Caco-2 (cell line): ENCODE results near the gene RNF113A. TPM values are rescaled to one million over a fixed set of nuclear protein-coding genes. Genes with fewer than 3 reads are reported as not detected.

Experiments used
- BruUV-seq: library from RNA; stranded (reverse); fragments of 400-500 nt; replicated peaks from 2 replicates; lab custom pipeline; 2021; lab: Mats Ljungman, UMichigan
- CTCF ChIA-PET: fragments of 300-600 bp; sonication (Branson Sonifier 250); formaldehyde crosslinking; loops from one replicate; lab custom pipeline; 2022; ENCODE audit warnings: antibody characterized with exemption; lab: Charles Lee
- POLR2A ChIA-PET: fragments of 300-600 bp; sonication (Branson Sonifier 250); formaldehyde crosslinking; loops from one replicate; lab custom pipeline; 2022; ENCODE audit warnings: antibody characterized with exemption; lab: Charles Lee
- DNase-seq, 2 experiments: peaks; one replicate each; pipeline versions ENCODE4 v3.0.0 to v3.0.0-alpha.2; 2020 to 2022
- H3K27me3 ChIP-seq: replicated peaks from 2 replicates; pipeline ENCODE4 v1.6.0; 2011; ENCODE audit warnings: low read length; ENCODE audit not compliant: control insufficient read depth, insufficient read depth
- H3K36me3 ChIP-seq: 2 replicates; pipeline ENCODE4 v1.5.1; 2011; ENCODE audit warnings: low read length; ENCODE audit not compliant: control insufficient read depth, insufficient read depth
- H3K4me1 ChIP-seq: fragments of 250-450 bp; sonication (Bioruptor Pico); 2 replicates; pipeline ENCODE4 v1.5.1; 2020; ENCODE audit warnings: mild to moderate bottlenecking
- H3K4me3 ChIP-seq: 2 replicates; pipeline ENCODE4 v1.5.1; 2011; ENCODE audit warnings: low read depth, mild to moderate bottlenecking, control low read depth, low read length
- H3K9me3 ChIP-seq: fragments of 250-450 bp; sonication (Bioruptor Pico); 2 replicates; pipeline ENCODE4 v1.5.1; 2020; ENCODE audit warnings: mild to moderate bottlenecking, moderate library complexity
- H3K27ac Mint-ChIP-seq: one replicate; pipeline ENCODE4 v1.8.0; 2022; ENCODE audit warnings: mixed read lengths; ENCODE audit not compliant: unreplicated experiment
- H3K27me3 Mint-ChIP-seq: one replicate; pipeline ENCODE4 v1.8.0; 2022; ENCODE audit warnings: mixed read lengths; ENCODE audit not compliant: insufficient read depth, unreplicated experiment
- H3K36me3 Mint-ChIP-seq: one replicate; pipeline ENCODE4 v1.8.0; 2022; ENCODE audit warnings: mild to moderate bottlenecking, mixed read lengths; ENCODE audit not compliant: insufficient read depth, unreplicated experiment
- H3K4me1 Mint-ChIP-seq: one replicate; pipeline ENCODE4 v1.8.0; 2022; ENCODE audit warnings: low read depth, mixed read lengths; ENCODE audit not compliant: unreplicated experiment
- H3K4me3 Mint-ChIP-seq: one replicate; pipeline ENCODE4 v1.8.0; 2022; ENCODE audit warnings: mild to moderate bottlenecking, moderate library complexity, mixed read lengths; ENCODE audit not compliant: unreplicated experiment
- H3K9me3 Mint-ChIP-seq: one replicate; pipeline ENCODE4 v1.8.0; 2022; ENCODE audit warnings: mixed read lengths; ENCODE audit not compliant: unreplicated experiment
- intact Hi-C: fragments of 100-400 bp; cut with micrococcal nuclease; formaldehyde crosslinking; loops from one replicate; pipeline ENCODE4 v1.10.0; 2022; ENCODE audit not compliant: unreplicated experiment
- total RNA-seq: library from RNA; stranded (reverse); gene quantifications from 2 replicates; pipeline ENCODE4 v1.2.3, GENCODE V29; 2022
- TF ChIP-seq, protein P1 (sequence below), 2 experiments: fragments of 200-600 bp in 1 of 2; IDR thresholded peaks; 1 replicate in 1 of 2; 2 replicates in 1 of 2; pipeline versions ENCODE4 v1.5.1 to v1.8.0; 2011 to 2022; ENCODE audit warnings: antibody characterized with exemption in 1 of 2, control low read depth in 1 of 2, inconsistent platforms in 1 of 2, low read depth in 1 of 2, low read length in 1 of 2, mild to moderate bottlenecking in 1 of 2, moderate library complexity in 1 of 2; ENCODE audit not compliant: insufficient read depth in 1 of 2, severe bottlenecking in 1 of 2, unreplicated experiment in 1 of 2

Gene RNF113A
- total RNA-seq, 1 experiment from 2014 or later = 12.7 TPM

GRCh38 chrX:119887721-119888425, 16.3 kb upstream of the RNF113A start:
- Mint-ChIP-seq H3K36me3 (no peaks in the 10 kb centered on the region), H3K4me3 (peak overlapping the region; percentile 66), H3K9me3 (no peaks in the 10 kb centered on the region), H3K4me1 (no peaks in the 10 kb centered on the region), H3K27me3 (no peaks in the 10 kb centered on the region), H3K27ac (no peak overlapping the region)
- CTCF ChIA-PET = interaction anchor here (0.6 to 1.5 kb wide), 8 partner anchors 9 to 99 kb away, joined by 3 to 8 read pairs (median 4); partner anchors contain the start of genes RNF113A, RPL39 and UPF3B
- POLR2A ChIA-PET = interaction anchor here (0.6 to 1.2 kb wide), 3 partner anchors 9 to 35 kb away, joined by 4 to 11 read pairs (median 4); partner anchors contain the start of gene UPF3B
- peak; percentile 85 to 86 for DNase-seq
- Histone ChIP-seq H3K36me3 (no peaks in the 10 kb centered on the region), H3K9me3 (no peaks in the 10 kb centered on the region), H3K27me3 (no peaks in the 10 kb centered on the region), H3K4me3 (peak overlapping the region; percentile 47), H3K4me1 (peaks cover 7% of the 10 kb centered on the region; the same call in 1 of the 2 replicates)
- TF ChIP-seq, protein P1, sequence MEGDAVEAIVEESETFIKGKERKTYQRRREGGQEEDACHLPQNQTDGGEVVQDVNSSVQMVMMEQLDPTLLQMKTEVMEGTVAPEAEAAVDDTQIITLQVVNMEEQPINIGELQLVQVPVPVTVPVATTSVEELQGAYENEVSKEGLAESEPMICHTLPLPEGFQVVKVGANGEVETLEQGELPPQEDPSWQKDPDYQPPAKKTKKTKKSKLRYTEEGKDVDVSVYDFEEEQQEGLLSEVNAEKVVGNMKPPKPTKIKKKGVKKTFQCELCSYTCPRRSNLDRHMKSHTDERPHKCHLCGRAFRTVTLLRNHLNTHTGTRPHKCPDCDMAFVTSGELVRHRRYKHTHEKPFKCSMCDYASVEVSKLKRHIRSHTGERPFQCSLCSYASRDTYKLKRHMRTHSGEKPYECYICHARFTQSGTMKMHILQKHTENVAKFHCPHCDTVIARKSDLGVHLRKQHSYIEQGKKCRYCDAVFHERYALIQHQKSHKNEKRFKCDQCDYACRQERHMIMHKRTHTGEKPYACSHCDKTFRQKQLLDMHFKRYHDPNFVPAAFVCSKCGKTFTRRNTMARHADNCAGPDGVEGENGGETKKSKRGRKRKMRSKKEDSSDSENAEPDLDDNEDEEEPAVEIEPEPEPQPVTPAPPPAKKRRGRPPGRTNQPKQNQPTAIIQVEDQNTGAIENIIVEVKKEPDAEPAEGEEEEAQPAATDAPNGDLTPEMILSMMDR (IDR thresholded peaks at IDR 0.05; ENCODE audit: insufficient read depth in 1 of 2, low read depth in 1 of 2, low read length in 1 of 2, severe bottlenecking in 1 of 2, unreplicated experiment in 1 of 2) = peak; percentile 51 to 73
- intact Hi-C loops = loop anchor here (5.0 kb wide), 1 partner anchor 54 kb away; the partner anchor contains the start of gene NKAP
- BruUV-seq = no TSS peak

- H3K27ac Mint-ChIP-seq = no peak overlapping the region
- intact Hi-C loops = loop anchor here (5.0 kb wide), 1 partner anchor 57 kb away; the partner anchor contains the start of gene NKAP
- DNase-seq = peak in 1 of 2 experiments; percentile 47
- H3K4me1 Mint-ChIP-seq = no peaks in the 10 kb centered on the region
- Histone ChIP-seq H3K4me3 (no peak overlapping the region), H3K4me1 (peaks cover 7% of the 10 kb centered on the region; the same call in 1 of the 2 replicates), H3K36me3 (no peaks in the 10 kb centered on the region), H3K9me3 (no peaks in the 10 kb centered on the region), H3K27me3 (no peaks in the 10 kb centered on the region)
- no peaks in the 10 kb centered on the region for H3K27me3 Mint-ChIP-seq
- ChIA-PET POLR2A (no interaction called here), CTCF (no interaction called here)
- TF ChIP-seq, protein P1 (IDR thresholded peaks at IDR 0.05; ENCODE audit: insufficient read depth in 1 of 2, low read depth in 1 of 2, low read length in 1 of 2, severe bottlenecking in 1 of 2, unreplicated experiment in 1 of 2) = no peak
- no peak overlapping the region for H3K4me3 Mint-ChIP-seq
- no peaks in the 10 kb centered on the region for H3K9me3 Mint-ChIP-seq
- H3K36me3 Mint-ChIP-seq = peaks cover under 1% of the 10 kb centered on the region
- BruUV-seq = no TSS peak
These were observed 14.3 kb upstream of the RNF113A start for GRCh38 chrX:119885554-119886428.
